Activated naive CD4-positive, alpha-beta T cell treated with Interleukin-2 at 50 U/mL for 16 hours (primary cell): ENCODE data around the gene ANKRD13B.

Source experiments
- DNase-seq: peaks from one replicate; pipeline ENCODE4 v3.0.0-alpha.2; 2020

The ANKRD13B gene

DNA sequence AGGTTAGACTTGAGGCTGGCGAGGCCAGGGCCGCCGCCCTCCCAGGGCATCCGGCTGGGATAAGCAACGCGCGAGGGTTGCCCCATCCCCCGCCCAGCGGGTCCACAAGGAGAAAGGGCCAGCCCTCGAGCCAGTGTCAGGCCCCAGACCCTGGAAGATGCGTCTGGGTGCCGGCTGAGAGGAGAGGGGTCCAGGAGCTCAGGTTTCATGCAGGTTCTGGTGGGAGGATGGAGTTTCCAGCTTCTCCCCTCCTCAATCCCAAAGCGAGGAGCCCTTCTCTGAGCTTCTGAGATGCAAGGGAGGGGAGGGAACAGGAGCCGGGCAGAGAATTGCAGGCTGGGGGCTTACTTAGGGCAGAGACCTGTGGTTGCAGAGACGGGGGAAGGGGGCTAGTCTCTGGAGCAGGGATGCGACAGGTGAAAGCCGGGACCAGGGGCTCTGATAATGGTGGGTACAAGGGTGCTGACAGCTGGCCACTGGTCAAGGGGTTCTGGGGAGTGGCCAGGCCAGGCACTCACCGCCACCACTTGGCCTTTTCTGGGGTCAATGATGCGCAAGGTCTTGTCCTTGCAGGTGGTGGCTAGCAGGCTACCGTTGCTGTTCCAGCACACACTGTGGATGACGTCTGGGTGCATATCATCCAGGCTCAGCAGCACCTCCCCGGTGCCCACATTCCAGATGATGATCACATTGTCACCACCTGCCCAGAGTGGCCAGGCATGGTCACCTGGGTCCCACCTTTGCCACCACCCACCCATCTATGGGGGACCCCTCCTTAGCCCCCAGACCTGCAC is 25.5 kb downstream of the ANKRD13B start:
- DNase-seq: no peak

DNA sequence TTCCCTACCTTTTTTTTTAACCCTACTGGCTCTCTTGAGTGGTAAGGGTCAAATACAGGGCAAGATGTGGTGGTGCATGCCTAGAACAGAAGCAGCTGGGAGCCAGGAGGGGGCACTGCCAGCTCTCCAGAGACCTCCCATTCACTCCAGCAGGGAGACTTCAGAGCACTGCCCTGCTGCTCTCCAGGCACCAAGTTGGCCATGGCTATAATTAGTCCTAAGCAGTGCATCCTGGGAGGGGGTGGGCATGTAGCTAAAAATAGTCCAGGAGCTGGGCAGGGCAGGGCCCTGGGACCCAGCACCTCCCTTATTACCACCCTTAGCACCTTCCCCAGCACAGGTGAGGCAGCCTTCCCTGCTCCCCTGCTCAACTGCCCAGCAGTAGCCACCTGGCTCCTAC is 26.3 kb downstream of the ANKRD13B start:
- DNase-seq: no peak

GRCh38 chr17:29620271-29620670 is 27.3 kb downstream of the ANKRD13B start:
- DNase-seq: no peak

DNA sequence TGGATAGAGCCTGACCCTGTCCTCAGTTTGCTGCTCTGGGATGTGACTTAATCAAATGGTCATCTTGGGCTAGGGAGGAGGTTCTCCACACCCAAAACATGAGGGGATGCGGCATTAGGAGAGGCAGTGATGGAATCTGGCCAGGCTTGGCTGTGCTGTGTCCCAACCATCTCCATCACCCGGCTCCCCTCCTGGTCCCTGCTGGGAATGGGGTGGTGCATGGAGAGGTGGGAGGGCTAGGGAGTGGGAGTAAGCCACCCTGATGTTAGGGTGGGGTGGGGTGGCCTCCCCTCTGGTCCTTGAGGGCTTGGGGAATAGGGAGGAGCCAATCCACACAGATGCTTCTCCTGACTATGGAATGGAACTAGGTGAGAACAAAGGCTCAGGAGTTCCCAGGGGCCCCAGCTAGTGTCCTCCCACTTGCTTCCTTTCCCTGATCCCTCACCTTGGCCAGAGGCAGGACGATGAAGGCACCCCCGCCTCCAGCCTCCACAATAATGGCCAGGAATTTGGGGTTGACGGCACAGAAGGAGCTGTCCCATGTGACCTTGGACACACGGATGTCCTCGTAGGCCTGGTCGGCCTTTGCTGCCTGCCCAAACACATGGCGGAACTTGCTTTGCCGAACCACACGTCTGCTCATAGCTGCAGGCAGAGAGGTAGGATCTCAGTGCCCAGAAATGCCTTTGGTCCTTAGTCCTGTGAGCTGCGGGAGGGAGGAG is 28.0 kb downstream of the ANKRD13B start:
- DNase-seq: no peak

DNA sequence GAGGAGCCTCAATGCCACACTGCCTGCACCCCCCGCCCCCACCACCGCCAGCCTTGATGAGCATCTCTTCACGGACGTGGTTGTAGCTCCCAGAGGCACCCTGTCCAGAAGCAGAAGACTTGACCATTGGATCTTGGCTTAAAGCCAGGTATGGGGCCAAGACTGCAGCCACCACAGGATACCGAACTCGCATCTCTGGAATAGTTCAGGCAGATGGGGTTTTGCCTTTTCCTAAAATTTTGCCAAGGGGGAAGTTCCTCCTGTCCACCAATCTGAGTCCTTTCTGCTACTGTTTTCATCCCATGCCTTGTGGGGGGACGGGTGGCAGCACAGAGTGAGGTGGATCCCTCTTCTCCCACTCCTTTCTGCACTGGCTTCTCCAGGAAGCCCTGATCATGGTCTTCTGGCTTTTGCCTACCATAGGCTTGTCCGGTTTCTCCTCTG is 28.8 kb downstream of the ANKRD13B start:
- no peak for DNase-seq

DNA sequence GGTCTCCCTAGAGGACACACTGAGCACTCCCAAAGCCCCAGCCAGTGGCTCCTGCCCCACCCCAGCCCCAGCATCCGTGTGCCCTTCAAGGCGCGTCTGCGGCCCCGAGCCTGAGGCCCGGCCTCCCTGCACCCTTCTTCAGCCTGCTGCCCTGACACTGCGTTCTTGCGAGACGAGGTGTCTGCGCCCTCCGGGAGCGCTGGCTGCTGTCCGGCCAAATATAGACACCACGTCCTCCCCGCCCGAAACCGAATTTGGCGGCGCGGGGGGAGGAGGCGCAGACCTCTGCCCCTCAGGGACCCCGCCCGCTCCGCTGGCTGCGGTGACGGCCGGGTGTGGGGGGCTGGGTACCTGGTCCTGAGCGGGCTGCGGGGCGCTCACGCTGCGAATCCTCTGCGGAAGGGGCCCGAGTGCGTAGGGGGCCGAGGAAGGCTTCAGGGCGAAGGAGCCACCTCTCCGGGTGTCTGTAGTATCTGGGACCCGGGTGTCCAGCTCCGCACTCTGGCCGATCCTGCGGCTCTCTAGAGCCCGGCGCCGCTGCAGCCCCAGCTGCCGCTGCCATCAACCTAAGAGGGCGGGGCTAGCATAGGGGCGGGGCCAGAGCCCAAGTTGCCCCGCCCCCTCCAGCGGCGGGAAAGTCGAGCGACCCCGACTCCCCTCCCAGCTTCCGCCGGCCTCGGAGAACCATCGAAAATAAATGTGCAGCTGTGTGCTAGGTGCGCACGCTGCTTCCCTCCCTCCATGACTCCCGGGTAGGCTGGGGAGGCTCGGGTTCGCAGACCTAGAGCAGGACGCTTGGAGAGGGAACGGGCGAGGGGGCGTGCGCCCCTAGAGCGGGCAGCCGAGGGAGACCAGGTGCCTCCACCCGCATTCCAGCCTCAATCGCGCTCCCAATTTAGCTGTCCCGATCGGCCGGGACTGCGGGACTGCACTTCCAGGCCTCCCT is 29.7 kb downstream of the ANKRD13B start, which contains the start of gene CORO6:
Gene CORO6 (minus strand): TSS at position 576 of the 946 bp plus-strand sequence. CDS start 1,491 bp downstream, outside the sequence.
- peak; percentile 66 for DNase-seq

GRCh38 chr17:29623283-29623647 is 30.3 kb downstream of the ANKRD13B start:
- no peak for DNase-seq

- DNase-seq: no peak
Measured at GRCh38 chr17:29624586-29624985, 31.7 kb downstream of the ANKRD13B start.

- no peak for DNase-seq
Measured at GRCh38 chr17:29625037-29625750, 32.3 kb downstream of the ANKRD13B start.

DNA sequence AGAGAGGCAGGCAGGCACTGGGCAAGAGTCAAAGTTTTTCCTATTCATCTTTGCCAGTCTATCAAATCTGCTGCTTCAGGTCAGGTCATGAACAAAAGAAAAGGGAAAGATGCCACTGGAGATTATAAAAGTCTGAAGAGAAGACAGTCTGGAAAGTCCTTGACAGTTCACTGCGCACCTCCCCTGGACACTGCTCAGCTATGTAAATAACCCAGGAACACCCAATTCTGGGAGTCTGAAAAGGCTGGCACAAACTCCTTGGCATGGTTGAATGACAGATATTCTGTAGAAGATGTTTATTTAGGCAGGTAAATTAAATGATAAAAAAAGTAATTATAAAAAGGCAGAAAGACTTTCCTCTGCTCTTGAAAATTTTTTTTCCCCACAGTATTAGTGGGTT is 35.0 kb downstream of the ANKRD13B start:
- no peak for DNase-seq

DNA sequence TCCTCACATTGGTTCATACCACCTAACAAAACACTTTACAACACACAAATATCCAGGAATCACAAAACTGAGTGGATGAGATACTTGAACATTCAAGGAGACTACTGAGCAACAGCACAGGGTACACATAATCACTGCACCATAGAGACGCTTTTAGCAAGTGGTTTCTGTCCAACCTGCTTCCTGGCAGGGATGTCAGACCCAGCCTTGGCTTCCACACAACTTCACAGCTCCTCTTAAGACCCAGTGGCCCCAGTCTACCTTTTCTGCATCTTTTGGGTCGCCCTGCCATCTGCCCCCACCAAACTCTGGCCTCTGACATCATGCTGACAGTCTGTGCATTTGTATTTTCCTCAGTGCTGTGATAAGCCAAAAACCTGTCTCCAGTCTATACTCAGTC is 35.7 kb downstream of the ANKRD13B start:
- DNase-seq: no peak

DNA sequence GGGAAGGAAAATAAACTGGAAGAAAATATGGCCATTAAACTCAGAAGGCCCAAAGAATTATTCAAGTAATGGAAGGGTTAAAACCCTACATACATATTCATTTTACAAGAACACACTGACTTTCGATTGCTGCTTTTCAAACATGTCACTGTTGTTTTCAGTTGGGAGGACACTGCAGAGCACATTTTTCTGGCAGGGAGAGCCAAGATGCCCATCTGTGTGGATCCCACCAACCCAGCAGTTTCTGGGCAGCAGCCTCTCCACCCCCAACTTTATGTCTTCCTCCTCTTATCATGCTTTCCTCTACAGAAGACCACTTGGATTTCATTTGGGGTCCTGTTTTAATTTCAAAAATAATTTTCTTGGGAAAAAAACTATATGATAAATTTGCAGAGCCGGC is 36.9 kb downstream of the ANKRD13B start:
- DNase-seq: no peak

DNA sequence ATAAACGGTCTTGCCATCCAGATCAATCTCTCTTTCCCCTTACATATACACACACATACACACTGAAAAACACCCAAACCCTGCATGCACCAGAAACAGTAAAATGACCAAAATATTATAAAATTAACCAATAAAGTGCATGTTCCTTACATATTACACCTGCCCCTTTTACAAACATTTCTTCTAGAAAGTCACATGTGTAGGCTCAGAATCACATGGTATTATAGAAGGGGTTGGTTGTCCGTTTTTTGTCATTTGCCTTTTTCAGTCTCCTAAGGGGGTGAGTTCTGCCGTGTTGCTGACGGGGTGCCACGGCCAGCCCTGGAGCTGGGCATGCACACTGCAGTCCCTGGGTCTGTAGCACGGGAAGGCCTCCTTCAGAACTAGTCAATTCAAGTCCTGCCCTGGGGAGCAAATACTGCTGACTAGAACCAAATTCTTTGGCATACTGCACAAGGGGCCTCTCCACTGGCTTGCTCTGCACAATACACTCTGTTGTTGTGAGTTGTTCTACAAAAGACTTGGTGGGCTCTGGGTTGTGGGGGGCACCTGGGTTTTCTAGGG is 37.8 kb downstream of the ANKRD13B start:
- no peak for DNase-seq

- DNase-seq: no peak
Measured at GRCh38 chr17:29633886-29634285, 41.0 kb downstream of the ANKRD13B start.

DNA sequence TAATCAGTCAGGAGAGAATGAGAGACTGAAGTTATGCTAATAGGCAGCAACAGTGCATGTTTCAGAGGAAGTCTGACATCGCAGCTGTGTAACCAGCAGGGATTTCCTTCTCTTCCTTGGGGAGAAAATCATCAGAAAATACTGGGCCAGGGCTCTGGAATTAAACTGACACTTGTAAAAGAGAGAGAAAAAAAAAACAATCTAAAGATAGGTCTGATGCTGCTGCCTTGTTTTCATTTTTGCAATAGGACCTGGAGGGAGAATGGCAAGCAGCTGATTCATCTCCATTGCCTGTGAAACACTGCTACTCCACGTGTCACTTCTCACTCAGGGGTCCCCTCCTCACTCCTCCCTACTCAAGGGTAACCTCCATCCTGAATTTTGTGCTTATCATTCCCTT is 47.5 kb downstream of the ANKRD13B start:
- no peak for DNase-seq

DNA sequence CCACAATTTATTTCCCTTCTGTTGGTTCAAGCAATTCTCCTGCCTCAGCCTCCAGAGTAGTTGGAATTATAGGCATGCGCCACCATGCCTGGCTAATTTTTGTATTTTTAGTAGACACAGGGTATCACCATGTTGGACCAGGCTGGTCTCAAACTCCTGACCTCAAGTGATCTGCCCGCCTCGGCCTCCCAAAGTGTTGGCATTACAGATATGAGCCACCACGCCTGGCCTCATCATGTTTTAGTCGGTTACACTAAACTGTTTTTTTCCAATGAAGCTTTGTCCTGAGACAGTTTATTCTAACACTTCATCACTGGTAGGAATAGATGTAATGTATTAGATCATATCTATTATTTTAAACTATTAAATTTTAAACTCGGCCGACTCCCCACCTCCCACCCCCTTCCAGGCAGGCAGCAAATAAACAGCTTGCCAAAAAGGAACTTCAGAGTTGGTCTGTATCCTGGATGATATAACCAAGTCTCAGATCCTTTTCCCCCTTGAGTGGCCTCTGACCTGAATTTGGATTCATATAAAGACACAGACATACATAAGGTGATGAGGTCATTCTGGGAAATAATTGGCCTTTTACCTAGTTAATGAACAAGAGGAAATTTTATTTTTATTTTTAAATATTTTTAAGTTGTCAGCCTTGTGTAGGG is 48.2 kb downstream of the ANKRD13B start:
- no peak for DNase-seq

DNA sequence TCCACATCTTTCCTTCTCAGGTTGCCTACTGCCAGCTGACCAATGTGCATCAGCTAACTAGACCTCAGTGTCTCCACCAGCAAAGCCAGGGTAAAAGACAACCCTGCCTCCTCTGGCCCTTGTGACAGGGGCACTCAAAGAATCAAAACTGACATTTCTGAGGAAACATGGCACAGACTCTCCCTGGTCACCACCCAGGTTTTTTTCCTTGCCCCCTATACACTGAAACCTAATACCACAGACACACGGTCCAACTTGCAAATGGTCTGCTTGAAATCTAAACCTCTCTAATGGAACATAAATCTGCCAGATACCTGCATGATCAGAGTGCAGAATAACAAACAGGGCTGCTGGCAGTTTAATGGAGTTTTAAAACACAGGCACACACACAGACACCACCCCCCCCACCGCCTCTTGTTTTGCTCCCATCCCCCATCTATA is 49.3 kb downstream of the ANKRD13B start:
- DNase-seq: no peak

DNA sequence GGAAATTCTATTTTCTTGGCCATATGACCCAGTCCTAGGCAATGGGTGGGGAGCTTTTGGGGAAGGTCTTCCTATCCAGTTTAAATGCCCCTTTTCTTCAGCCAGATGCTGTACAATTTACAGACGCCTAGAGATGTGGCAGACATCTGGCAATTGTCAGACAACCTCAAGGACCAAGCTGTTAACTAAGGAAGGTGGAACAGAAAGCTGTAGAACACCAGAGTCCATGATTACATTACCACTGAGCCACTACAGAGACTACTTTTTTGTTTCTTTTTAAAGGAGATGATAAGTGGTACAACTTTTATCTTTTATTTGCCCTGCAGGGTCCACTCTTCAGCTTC is 50.9 kb downstream of the ANKRD13B start:
- DNase-seq: no peak

DNA sequence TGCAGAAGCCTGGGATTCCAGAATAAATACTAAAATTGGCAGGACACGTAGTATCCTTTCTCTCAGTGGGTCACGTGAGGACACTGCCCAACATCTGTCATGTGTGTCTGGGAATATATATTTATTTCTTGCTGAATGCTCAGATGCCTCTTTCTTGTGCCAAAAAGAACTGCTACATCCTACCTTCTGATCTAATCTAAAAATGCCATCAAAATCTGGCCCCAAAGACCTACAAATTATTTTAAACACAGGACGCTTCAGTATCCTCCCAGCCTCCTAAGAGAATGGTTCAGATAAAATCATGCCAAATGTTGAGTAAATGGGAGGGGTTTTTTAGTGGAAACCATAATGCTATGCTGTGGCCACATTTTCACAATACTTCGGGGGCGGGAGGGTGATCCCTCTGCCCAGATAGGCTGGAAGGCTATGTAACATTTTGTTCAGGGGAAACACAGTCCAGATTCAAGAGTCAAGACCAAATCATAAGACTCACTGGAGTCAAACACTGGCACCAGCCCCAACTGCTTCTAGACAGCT is 52.7 kb downstream of the ANKRD13B start:
- no peak for DNase-seq

DNA sequence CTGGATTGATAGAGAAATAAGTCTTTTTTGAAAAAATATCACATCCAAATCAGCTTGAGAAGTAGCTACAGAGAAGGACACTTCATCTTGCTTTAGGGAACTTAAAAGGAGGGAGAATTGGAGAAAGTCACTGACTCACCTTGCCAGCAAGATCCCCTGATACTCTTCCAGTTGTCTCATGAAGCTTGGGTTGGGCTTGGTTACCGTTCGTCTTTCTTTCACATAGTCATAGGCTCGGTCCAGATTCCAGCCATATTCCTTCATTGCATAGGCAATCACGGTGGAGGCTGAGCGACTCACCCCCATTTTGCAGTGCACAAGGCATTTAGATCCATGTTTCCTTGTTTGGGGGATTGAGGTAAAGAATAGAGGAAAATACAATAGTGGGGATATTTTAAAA is 55.1 kb downstream of the ANKRD13B start:
- no peak for DNase-seq

GRCh38 chr17:29649359-29649758 is 56.4 kb downstream of the ANKRD13B start:
- DNase-seq: no peak
